Adrenal gland (tissue), 5 donors: ENCODE data around the gene ROBO2.

ENCODE experiments used
- POLR2A ChIP-seq, 2 donors: fragments of 450-650 bp; IDR thresholded peaks; one replicate each; pipeline ENCODE4 v1.6.1; 2017; ENCODE audit warnings: antibody characterized with exemption in 2 of 2, mild to moderate bottlenecking in 2 of 2, moderate library complexity in 1 of 2
- TF ChIP-seq, protein P1 (sequence below), 6 experiments: fragments of 450-650 bp in 4 of 6; fragments of 200-600 bp in 2 of 6; sonication (generic) in 1 of 6; IDR thresholded peaks; 1 replicate in 5 of 6; 2 replicates in 1 of 6; pipeline versions ENCODE4 v1.5.1 to v1.8.0; 2016 to 2021; ENCODE audit warnings: antibody characterized with exemption in 6 of 6, mild to moderate bottlenecking in 2 of 6, moderate library complexity in 1 of 6
- donor health status: DM: no; HTN: no; CAD: no.

DNA sequence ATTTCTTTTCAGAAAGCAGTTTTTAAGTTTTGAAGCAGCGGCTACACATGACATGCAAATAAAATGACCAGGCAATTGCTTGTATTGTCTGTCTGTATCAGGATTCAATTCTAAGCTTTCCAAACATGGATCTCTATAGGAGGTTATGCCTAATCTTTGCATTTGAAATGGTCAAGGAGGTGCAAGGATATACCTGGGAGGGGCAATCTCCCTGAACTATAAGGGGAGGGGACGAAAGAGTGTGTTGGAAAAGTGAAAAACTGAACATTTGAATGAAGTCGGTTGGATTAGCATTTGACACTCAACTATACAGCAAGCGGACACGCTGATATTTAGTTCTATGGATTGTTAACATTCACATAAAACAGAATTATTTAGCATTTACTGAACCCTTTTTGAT lies 11.7 kb downstream of the ROBO2 start:
- TF ChIP-seq, protein P1, sequence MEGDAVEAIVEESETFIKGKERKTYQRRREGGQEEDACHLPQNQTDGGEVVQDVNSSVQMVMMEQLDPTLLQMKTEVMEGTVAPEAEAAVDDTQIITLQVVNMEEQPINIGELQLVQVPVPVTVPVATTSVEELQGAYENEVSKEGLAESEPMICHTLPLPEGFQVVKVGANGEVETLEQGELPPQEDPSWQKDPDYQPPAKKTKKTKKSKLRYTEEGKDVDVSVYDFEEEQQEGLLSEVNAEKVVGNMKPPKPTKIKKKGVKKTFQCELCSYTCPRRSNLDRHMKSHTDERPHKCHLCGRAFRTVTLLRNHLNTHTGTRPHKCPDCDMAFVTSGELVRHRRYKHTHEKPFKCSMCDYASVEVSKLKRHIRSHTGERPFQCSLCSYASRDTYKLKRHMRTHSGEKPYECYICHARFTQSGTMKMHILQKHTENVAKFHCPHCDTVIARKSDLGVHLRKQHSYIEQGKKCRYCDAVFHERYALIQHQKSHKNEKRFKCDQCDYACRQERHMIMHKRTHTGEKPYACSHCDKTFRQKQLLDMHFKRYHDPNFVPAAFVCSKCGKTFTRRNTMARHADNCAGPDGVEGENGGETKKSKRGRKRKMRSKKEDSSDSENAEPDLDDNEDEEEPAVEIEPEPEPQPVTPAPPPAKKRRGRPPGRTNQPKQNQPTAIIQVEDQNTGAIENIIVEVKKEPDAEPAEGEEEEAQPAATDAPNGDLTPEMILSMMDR (IDR thresholded peaks at IDR 0.05): no peak
- no peak for TF ChIP-seq POLR2A (IDR thresholded peaks at IDR 0.05)
